Naive B cell (primary cell): ENCODE data around the gene NRXN2. TPM values are rescaled to one million over a fixed set of nuclear protein-coding genes. Genes with fewer than 3 reads are reported as not detected.
A peak's percentile ranks its signal among the peaks of the same experiment; 100 is the strongest.
"Not testable (repeated sequence)": the region's sequence is repeated elsewhere in the genome, so short reads cannot be mapped to it uniquely, and the experiment has no call there.

Source experiments
- ATAC-seq, 2 donors: fragments of 150-1000 bp; cut with Tn5 transposase; 2 replicates each; pipeline ENCODE4 v1.10.0; 2021; ENCODE audit warnings: low read depth in 2 of 2, mild to moderate bottlenecking in 2 of 2, moderate library complexity in 2 of 2
- DNase-seq: peaks from one replicate; pipeline ENCODE4 v3.0.0; 2022
- H3K27ac Mint-ChIP-seq, 6 donors: one replicate each; pipeline ENCODE4 v1.8.0; 2020 to 2022; ENCODE audit warnings: mild to moderate bottlenecking in 6 of 6, mixed read lengths in 6 of 6, moderate library complexity in 5 of 6, inconsistent platforms in 2 of 6
- H3K27me3 Mint-ChIP-seq, 3 donors: one replicate each; pipeline ENCODE4 v1.8.0; 2021 to 2022; ENCODE audit warnings: mixed read lengths in 3 of 3, mild to moderate bottlenecking in 1 of 3
- H3K36me3 Mint-ChIP-seq, 2 donors: one replicate each; pipeline ENCODE4 v1.8.0; 2020 to 2022; ENCODE audit warnings: mixed read lengths in 2 of 2, inconsistent platforms in 1 of 2, mild to moderate bottlenecking in 1 of 2
- H3K4me1 Mint-ChIP-seq, 3 donors: one replicate each; pipeline ENCODE4 v1.8.0; 2020 to 2022; ENCODE audit warnings: mixed read lengths in 3 of 3, inconsistent platforms in 1 of 3, mild to moderate bottlenecking in 1 of 3, moderate library complexity in 1 of 3
- H3K4me3 Mint-ChIP-seq, 8 donors: one replicate each; pipeline ENCODE4 v1.8.0; 2020 to 2022; ENCODE audit warnings: mild to moderate bottlenecking in 8 of 8, mixed read lengths in 8 of 8, moderate library complexity in 8 of 8, inconsistent platforms in 2 of 8
- H3K9me3 Mint-ChIP-seq, 7 donors: one replicate each; pipeline ENCODE4 v1.8.0; 2020 to 2022; ENCODE audit warnings: mixed read lengths in 7 of 7, mild to moderate bottlenecking in 5 of 7, inconsistent platforms in 2 of 7, moderate library complexity in 1 of 7
- polyA plus RNA-seq, 6 donors: library from polyadenylated mRNA; unstranded; fragments of 300-500 nt; fragmentation: Illumina TruSeq; gene quantifications; one replicate each; pipeline ENCODE4 v1.2.3, GENCODE V29; 2021; ENCODE audit warnings: low read depth in 6 of 6

The NRXN2 gene
- polyA plus RNA-seq, 6 donors from 2014 or later, result not detected

- H3K27me3 Mint-ChIP-seq, result peaks cover 0 to 11% (median 0%) of the 10 kb centered on the region in 3 donors
- H3K27ac Mint-ChIP-seq, result no peak overlapping the region
- DNase-seq (no peak), ATAC-seq (no peak)
- no peaks in the 10 kb centered on the region for H3K9me3 Mint-ChIP-seq
- H3K36me3 Mint-ChIP-seq, result no peaks in the 10 kb centered on the region
- H3K4me3 Mint-ChIP-seq, result no peak overlapping the region
- no peaks in the 10 kb centered on the region for H3K4me1 Mint-ChIP-seq
Observed at GRCh38 chr11:64598106-64598796, 124.7 kb downstream of the NRXN2 start.

DNA sequence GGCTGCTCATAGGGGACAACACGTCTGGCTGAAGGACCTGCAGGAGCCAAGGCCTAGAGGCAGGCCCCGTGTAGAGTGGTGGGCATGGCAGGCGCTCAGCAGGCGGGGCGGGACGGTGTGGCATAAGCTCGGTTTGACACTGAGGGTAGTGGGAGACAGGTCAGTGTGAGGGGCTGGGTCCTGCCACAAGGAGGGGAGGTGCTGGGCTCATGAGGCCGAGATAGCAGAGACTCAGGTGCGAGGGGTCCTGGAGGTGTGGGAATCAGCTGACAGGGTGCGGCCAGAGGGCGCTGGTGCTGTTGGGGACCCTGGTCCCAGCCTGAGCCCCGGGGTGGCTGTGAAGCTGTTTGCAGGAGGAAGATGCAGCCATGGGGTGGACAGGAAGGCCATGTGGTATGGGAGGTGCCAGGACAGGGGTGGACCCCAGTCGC, 125.3 kb downstream of the NRXN2 start:
- no peaks in the 10 kb centered on the region for H3K9me3 Mint-ChIP-seq
- DNase-seq, result no peak
- no peak overlapping the region for H3K27ac Mint-ChIP-seq
- no peak overlapping the region for H3K4me3 Mint-ChIP-seq
- H3K36me3 Mint-ChIP-seq, result no peaks in the 10 kb centered on the region
- H3K27me3 Mint-ChIP-seq, result peaks cover 0 to 11% (median 0%) of the 10 kb centered on the region in 3 donors
- no peaks in the 10 kb centered on the region for H3K4me1 Mint-ChIP-seq
- ATAC-seq, result no peak

GRCh38 chr11:64595922-64596321, 127.1 kb downstream of the NRXN2 start:
- not testable (repeated sequence) for H3K36me3 Mint-ChIP-seq, H3K4me3 Mint-ChIP-seq, H3K27ac Mint-ChIP-seq, H3K4me1 Mint-ChIP-seq, H3K9me3 Mint-ChIP-seq, DNase-seq, ATAC-seq
- peaks cover 0 to 11% (median 0%) of the 10 kb centered on the region in 3 donors for H3K27me3 Mint-ChIP-seq

DNA sequence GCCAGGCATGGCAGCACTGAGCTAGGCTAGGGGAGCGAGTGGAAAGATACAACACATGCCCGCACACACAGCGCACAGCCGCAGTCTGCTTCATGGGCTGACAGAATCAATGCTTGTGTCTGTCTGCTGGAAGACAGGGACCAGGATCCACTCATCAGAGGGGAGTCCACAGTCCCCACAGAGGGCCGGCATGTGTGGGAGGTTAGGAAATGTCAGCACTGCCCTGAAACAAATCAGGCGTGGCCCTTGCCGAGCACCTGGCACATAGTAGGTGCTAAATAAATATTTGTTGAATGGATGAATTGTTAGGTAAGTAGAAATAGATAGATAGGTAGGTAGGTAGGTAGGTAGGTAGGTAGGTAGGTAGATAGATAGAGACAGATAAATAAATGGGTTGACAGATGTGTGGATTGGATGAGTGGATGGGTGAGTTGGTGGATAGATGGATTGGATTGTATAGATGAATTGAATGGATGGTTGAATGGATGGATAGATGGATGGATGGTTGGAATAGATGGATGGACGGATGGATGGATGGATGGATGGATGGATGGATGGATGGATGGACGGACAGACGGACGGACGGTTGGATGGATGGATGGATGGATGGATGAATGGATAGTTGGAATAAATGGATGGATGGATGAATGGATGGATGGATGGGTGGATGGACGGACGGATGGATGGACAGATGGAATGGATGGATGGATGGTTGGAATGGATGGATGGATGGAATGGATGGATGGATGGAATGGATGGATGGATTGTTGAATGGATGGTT, 128.6 kb downstream of the NRXN2 start:
- Mint-ChIP-seq H3K4me1 (no peaks in the 10 kb centered on the region), H3K27ac (no peak overlapping the region), H3K4me3 (no peak overlapping the region), H3K9me3 (peaks cover 1 to 3% (median 2%) of the 10 kb centered on the region in 7 donors), H3K27me3 (peaks cover 2 to 11% (median 3%) of the 10 kb centered on the region in 3 donors), H3K36me3 (peaks cover 0 to 3% of the 10 kb centered on the region in 2 donors)
- no peak for ATAC-seq
- DNase-seq, result no peak

- H3K4me1 Mint-ChIP-seq, result no peaks in the 10 kb centered on the region
- H3K4me3 Mint-ChIP-seq, result no peak overlapping the region
- peak overlapping the region in 1 of 6 donors; percentile 57 for H3K27ac Mint-ChIP-seq
- no peak for DNase-seq
- peaks cover 3 to 10% (median 9%) of the 10 kb centered on the region in 7 donors for H3K9me3 Mint-ChIP-seq
- peaks cover 0 to 9% of the 10 kb centered on the region in 2 donors for H3K36me3 Mint-ChIP-seq
- ATAC-seq, result no peak
- peaks cover 7 to 11% (median 8%) of the 10 kb centered on the region in 3 donors for H3K27me3 Mint-ChIP-seq
Observed at GRCh38 chr11:64593156-64594105, 129.6 kb downstream of the NRXN2 start.

- Mint-ChIP-seq H3K27me3 (peaks cover 6 to 15% (median 11%) of the 10 kb centered on the region in 3 donors), H3K27ac (peak overlapping the region in 2 of 6 donors; percentile 21 to 82), H3K9me3 (peaks cover 8 to 17% (median 15%) of the 10 kb centered on the region in 7 donors), H3K4me3 (no peak overlapping the region), H3K4me1 (no peaks in the 10 kb centered on the region), H3K36me3 (peaks cover 0 to 17% of the 10 kb centered on the region in 2 donors)
- no peak for DNase-seq
- no peak for ATAC-seq
Observed at GRCh38 chr11:64592656-64593055, 130.3 kb downstream of the NRXN2 start.

GRCh38 chr11:64592234-64592615, 130.8 kb downstream of the NRXN2 start:
- H3K4me3 Mint-ChIP-seq, result no peak overlapping the region
- H3K27ac Mint-ChIP-seq, result no peak overlapping the region
- DNase-seq, result no peak
- no peak for ATAC-seq
- peaks cover 9 to 18% (median 16%) of the 10 kb centered on the region in 7 donors for H3K9me3 Mint-ChIP-seq
- H3K4me1 Mint-ChIP-seq, result no peaks in the 10 kb centered on the region
- H3K27me3 Mint-ChIP-seq, result peaks cover 2 to 16% (median 11%) of the 10 kb centered on the region in 3 donors
- H3K36me3 Mint-ChIP-seq, result peaks cover 0 to 18% of the 10 kb centered on the region in 2 donors

GRCh38 chr11:64591257-64592233, 131.5 kb downstream of the NRXN2 start:
- DNase-seq, result no peak

DNA sequence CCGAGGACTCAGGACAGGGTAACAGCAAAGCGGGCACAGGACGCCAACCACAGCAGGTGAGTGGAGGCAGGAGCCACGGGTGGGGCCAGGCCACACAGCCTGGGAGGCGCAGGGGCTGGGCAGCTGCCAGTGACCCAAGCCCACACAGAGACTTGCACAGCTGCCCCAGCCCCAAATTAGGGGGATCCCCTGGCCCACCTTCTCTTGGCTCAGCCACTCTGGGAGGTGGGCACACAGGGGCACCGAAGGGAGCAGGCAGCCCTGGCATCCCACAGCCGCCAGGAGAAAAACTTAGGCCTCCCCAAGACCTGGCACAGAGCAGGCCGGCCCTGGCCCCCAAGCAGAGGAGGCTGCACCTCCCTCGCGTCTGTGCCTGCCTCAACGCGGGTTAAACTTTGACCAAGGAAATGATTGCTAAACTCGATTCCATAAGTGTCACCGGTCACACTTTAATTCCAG, 132.2 kb downstream of the NRXN2 start, which contains the start of gene SLC22A12:
SLC22A12 (plus strand) TSS at position 458 of the 459 bp plus-strand sequence. CDS start 337 bp downstream, outside the sequence.
- H3K4me3 Mint-ChIP-seq, result peak within 1 kb of the TSS in 1 of 8 donors; percentile 20
- no peaks in the 10 kb centered on the region for H3K4me1 Mint-ChIP-seq
- peaks cover 9 to 20% (median 16%) of the 10 kb centered on the region in 7 donors for H3K9me3 Mint-ChIP-seq
- peaks cover 0 to 18% (median 16%) of the 10 kb centered on the region in 3 donors for H3K27me3 Mint-ChIP-seq
- peaks cover 0 to 18% of the 10 kb centered on the region in 2 donors for H3K36me3 Mint-ChIP-seq
- ATAC-seq (no peak), DNase-seq (no peak)
- no peak within 1 kb of the TSS for H3K27ac Mint-ChIP-seq

More at GRCh38 chr11:64591257-64592233, 131.5 kb downstream of the NRXN2 start:
- H3K9me3 Mint-ChIP-seq, result peaks cover 9 to 20% (median 16%) of the 10 kb centered on the region in 7 donors
- no peak for ATAC-seq
- H3K27ac Mint-ChIP-seq, result no peak overlapping the region
- peaks cover 0 to 18% of the 10 kb centered on the region in 2 donors for H3K36me3 Mint-ChIP-seq
- no peaks in the 10 kb centered on the region for H3K4me1 Mint-ChIP-seq
- H3K27me3 Mint-ChIP-seq, result peaks cover 0 to 16% (median 11%) of the 10 kb centered on the region in 3 donors
- H3K4me3 Mint-ChIP-seq, result peak overlapping the region in 1 of 8 donors; percentile 20

DNA sequence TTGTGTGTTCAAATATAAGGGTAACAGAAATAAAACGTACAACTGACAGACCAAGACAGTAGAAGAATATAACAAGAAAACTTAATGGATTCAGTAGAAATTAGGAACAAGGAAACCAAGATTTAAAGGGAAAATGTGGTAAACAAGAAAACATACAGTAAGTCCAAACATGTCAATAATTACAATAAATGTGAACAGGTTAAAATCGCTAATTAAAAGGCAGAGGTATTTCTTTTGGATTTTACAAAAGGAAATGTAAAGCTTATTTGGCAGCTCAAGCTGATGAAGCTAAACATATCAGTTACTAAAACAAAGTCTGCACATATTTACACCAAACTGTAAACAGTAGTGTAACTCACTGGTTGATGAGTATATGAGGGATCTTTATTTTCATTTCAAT, 134.3 kb downstream of the NRXN2 start:
- Mint-ChIP-seq H3K4me3 (no peak overlapping the region), H3K9me3 (peaks cover 9 to 20% (median 16%) of the 10 kb centered on the region in 7 donors), H3K27ac (no peak overlapping the region), H3K27me3 (peaks cover 0 to 24% (median 23%) of the 10 kb centered on the region in 3 donors), H3K4me1 (peaks cover 0 to 3% (median 0%) of the 10 kb centered on the region in 3 donors), H3K36me3 (peaks cover 0 to 18% of the 10 kb centered on the region in 2 donors)
- no peak for ATAC-seq
- DNase-seq, result no peak

DNA sequence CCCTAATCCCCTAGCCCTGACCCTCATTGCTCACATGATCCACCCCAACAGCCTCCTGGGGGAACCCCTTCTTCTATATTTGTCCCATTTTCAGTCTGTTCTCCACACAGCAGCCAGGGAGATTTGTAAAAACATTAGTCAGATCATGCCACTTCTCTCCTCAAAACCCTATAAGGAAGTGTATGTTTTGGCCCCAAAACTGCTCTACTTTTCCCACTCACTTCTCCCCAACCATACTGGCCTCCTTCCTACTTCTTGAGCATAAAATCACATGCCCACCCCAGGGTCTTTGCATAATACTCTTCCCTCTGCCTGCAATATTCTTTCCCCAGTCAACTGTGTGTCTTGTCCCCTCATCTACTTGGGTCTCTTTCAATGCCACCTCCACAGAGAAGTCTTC, 136.6 kb downstream of the NRXN2 start:
- peaks cover 0 to 3% (median 0%) of the 10 kb centered on the region in 3 donors for H3K4me1 Mint-ChIP-seq
- ATAC-seq (no peak), DNase-seq (no peak)
- H3K4me3 Mint-ChIP-seq, result no peak overlapping the region
- peaks cover 0 to 24% (median 23%) of the 10 kb centered on the region in 3 donors for H3K27me3 Mint-ChIP-seq
- peak overlapping the region in 2 of 6 donors; percentile 5 to 41 for H3K27ac Mint-ChIP-seq
- peaks cover 9 to 20% (median 16%) of the 10 kb centered on the region in 7 donors for H3K9me3 Mint-ChIP-seq
- peaks cover 0 to 18% of the 10 kb centered on the region in 2 donors for H3K36me3 Mint-ChIP-seq
